DOHH2 (cell line): ENCODE results near the gene DSCAML1.

Experiments used
- EZH2phosphoT487 ChIP-seq: fragments of 200-600 bp; sonication (generic); IDR thresholded peaks from 2 replicates; pipeline ENCODE4 v1.6.1; 2017; ENCODE audit warnings: borderline replicate concordance, mild to moderate bottlenecking, antibody characterized with exemption, low read length, moderate library complexity, mixed read lengths
- TF ChIP-seq, protein P1 (sequence below): fragments of 200-600 bp; sonication (generic); IDR thresholded peaks from one replicate; pipeline ENCODE4 v1.5.1; 2014; ENCODE audit warnings: antibody characterized with exemption, mild to moderate bottlenecking, low read depth, low read length; ENCODE audit not compliant: poor library complexity, severe bottlenecking

DNA sequence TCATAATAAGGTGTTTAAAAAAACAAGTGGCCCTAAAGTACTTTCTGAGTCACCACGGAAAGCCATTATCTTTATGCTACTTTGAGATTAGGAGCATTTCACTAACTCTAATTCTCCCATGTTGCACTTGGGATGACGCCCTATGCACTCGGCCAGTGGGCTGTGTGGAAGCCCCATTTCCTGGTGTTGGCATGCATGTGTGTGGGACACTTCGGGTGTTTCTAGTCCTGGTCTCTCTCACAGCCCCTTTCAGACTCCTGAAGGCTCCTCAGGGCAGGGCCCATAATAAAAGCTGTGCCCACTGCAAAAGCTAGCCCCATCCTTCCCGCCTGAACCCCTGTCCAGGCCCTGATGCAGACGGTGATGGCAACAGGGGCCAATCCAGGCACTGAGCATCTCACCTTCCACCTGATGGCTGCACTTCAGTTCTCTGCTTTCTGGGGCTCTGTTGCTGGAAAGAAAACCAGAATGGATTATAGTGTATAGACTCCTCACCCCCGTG lies 42.4 kb upstream of the DSCAML1 start:
- TF ChIP-seq, protein P1, sequence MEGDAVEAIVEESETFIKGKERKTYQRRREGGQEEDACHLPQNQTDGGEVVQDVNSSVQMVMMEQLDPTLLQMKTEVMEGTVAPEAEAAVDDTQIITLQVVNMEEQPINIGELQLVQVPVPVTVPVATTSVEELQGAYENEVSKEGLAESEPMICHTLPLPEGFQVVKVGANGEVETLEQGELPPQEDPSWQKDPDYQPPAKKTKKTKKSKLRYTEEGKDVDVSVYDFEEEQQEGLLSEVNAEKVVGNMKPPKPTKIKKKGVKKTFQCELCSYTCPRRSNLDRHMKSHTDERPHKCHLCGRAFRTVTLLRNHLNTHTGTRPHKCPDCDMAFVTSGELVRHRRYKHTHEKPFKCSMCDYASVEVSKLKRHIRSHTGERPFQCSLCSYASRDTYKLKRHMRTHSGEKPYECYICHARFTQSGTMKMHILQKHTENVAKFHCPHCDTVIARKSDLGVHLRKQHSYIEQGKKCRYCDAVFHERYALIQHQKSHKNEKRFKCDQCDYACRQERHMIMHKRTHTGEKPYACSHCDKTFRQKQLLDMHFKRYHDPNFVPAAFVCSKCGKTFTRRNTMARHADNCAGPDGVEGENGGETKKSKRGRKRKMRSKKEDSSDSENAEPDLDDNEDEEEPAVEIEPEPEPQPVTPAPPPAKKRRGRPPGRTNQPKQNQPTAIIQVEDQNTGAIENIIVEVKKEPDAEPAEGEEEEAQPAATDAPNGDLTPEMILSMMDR: no peak
- no peak for TF ChIP-seq EZH2phosphoT487
